Right atrium auricular region (tissue), 2 donors: Measurements from ENCODE around the gene CUL3. TPM values are rescaled to one million over a fixed set of nuclear protein-coding genes. Genes with fewer than 3 reads are reported as not detected.
"Not testable (repeated sequence)": the region's sequence is repeated elsewhere in the genome, so short reads cannot be mapped to it uniquely, and the experiment has no call there.

ENCODE experiments used
- DNase-seq: peaks from one replicate; pipeline ENCODE4 v3.0.0-alpha.2; 2019; ENCODE audit warnings: low spot score
- H3K27ac ChIP-seq, 2 donors: fragments of 200-600 bp; sonication (generic); 1 replicate in 1 of 2; 2 replicates in 1 of 2; pipeline ENCODE4 v1.5.1; 2016 to 2019
- H3K27me3 ChIP-seq, 2 donors: fragments of 200-600 bp; sonication (generic); one replicate each; pipeline versions ENCODE4 v1.5.1 to v1.6.0; 2017 to 2019
- H3K36me3 ChIP-seq: fragments of 200-600 bp; sonication (generic); one replicate; pipeline ENCODE4 v1.5.1; 2016
- H3K4me1 ChIP-seq, 2 donors: fragments of 200-600 bp; sonication (generic); one replicate each; pipeline versions ENCODE4 v1.5.1 to v1.6.0; 2017 to 2019
- H3K4me3 ChIP-seq, 2 donors: fragments of 200-600 bp; sonication (generic); 1 replicate in 1 of 2; 2 replicates in 1 of 2; pipeline ENCODE4 v1.5.1; 2017 to 2019; ENCODE audit warnings: mild to moderate bottlenecking in 1 of 2, moderate library complexity in 1 of 2
- H3K9me3 ChIP-seq, 2 donors: fragments of 200-600 bp; sonication (generic); one replicate each; pipeline ENCODE4 v1.5.1; 2019
- total RNA-seq, 2 donors: library from RNA; depleted of rRNA; stranded (reverse); fragments of >200 nt; gene quantifications; one replicate each; pipeline ENCODE4 v1.1.0, GENCODE V29; 2016
- TF ChIP-seq, protein P1 (sequence below), 2 donors: fragments of 200-600 bp; sonication (generic); IDR thresholded peaks; one replicate each; pipeline ENCODE4 v1.5.1; 2019; ENCODE audit warnings: antibody characterized with exemption in 2 of 2

Gene CUL3
- total RNA-seq, 2 donors from 2014 or later, result 43.5 to 51.4 TPM

DNA sequence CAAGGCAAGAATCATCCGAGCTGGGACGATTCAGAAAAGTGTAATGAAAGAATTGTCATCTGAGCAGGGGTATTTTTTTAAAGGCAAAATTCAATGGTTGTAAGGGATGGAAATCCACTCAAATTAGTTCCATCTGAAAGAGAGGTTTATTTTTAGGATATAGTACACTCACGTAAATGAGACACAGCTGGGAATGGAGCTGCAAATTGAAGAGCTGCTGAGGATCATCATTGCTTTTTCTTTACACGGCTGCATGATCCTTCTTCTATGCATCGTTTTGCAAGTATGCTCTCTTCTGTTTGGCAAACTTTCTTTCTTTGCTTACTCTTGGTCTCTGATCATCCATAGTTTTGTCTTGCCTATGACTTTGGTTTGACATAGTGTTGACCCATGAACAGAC lies 27.4 kb upstream of the CUL3 start:
- TF ChIP-seq, protein P1, sequence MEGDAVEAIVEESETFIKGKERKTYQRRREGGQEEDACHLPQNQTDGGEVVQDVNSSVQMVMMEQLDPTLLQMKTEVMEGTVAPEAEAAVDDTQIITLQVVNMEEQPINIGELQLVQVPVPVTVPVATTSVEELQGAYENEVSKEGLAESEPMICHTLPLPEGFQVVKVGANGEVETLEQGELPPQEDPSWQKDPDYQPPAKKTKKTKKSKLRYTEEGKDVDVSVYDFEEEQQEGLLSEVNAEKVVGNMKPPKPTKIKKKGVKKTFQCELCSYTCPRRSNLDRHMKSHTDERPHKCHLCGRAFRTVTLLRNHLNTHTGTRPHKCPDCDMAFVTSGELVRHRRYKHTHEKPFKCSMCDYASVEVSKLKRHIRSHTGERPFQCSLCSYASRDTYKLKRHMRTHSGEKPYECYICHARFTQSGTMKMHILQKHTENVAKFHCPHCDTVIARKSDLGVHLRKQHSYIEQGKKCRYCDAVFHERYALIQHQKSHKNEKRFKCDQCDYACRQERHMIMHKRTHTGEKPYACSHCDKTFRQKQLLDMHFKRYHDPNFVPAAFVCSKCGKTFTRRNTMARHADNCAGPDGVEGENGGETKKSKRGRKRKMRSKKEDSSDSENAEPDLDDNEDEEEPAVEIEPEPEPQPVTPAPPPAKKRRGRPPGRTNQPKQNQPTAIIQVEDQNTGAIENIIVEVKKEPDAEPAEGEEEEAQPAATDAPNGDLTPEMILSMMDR (IDR thresholded peaks at IDR 0.05), result no peak
- no peak overlapping the region for H3K27ac ChIP-seq

DNA sequence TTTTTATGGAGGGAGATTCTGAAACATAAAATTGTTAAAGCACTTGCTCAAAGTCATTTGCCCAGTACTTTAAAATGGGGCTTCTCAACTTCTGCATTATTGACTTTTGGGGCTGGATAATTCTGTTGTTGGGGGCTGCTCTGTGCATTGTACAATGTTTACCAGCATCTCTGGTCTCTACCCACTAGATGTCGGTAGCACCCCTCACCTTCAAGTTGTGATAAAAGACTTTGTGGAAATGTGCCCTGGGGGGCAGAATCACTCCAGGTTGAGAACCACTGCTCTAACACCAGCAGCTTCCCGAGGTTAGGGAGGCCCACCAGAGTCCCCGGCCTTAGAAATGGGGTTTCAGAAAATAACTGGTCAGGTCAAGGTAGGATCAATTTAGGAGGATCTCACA lies 26.8 kb upstream of the CUL3 start:
- no peaks in the 10 kb centered on the region for H3K4me1 ChIP-seq
- no peak overlapping the region for H3K27ac ChIP-seq
- TF ChIP-seq, protein P1 (IDR thresholded peaks at IDR 0.05), result no peak
- H3K27me3 ChIP-seq, result no peaks in the 10 kb centered on the region
- no peak for DNase-seq
- no peaks in the 10 kb centered on the region for H3K36me3 ChIP-seq
- no peaks in the 10 kb centered on the region for H3K9me3 ChIP-seq
- H3K4me3 ChIP-seq, result no peak overlapping the region

More for the DNA sequence above, 27.4 kb upstream of the CUL3 start:
- Histone ChIP-seq H3K27me3 (no peaks in the 10 kb centered on the region), H3K4me1 (no peaks in the 10 kb centered on the region), H3K4me3 (no peak overlapping the region), H3K9me3 (no peaks in the 10 kb centered on the region), H3K36me3 (no peaks in the 10 kb centered on the region)
- no peak for DNase-seq

DNA sequence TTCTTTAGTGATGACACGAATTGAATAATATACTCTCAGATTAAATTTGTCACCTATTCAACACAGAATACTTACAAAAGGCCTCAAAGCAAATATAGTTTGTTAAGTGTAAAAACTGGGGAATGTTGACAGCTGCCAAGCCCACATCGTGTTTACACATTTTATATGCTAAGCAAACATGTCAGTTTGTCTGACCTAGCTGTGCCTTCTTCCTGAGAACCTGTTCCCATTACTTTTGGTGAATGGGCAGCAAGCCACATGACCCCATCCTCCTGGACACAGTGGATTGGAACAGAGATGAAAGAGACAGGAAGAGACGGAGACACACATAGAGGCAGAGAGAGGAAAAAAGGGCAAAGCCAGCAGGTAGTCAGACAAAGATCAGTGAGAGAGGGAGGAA lies 22.9 kb upstream of the CUL3 start:
- DNase-seq, result no peak
- Histone ChIP-seq H3K36me3 (no peaks in the 10 kb centered on the region), H3K4me1 (no peaks in the 10 kb centered on the region), H3K9me3 (no peaks in the 10 kb centered on the region), H3K4me3 (no peak overlapping the region), H3K27ac (no peak overlapping the region), H3K27me3 (no peaks in the 10 kb centered on the region)
- TF ChIP-seq, protein P1 (IDR thresholded peaks at IDR 0.05), result no peak

DNA sequence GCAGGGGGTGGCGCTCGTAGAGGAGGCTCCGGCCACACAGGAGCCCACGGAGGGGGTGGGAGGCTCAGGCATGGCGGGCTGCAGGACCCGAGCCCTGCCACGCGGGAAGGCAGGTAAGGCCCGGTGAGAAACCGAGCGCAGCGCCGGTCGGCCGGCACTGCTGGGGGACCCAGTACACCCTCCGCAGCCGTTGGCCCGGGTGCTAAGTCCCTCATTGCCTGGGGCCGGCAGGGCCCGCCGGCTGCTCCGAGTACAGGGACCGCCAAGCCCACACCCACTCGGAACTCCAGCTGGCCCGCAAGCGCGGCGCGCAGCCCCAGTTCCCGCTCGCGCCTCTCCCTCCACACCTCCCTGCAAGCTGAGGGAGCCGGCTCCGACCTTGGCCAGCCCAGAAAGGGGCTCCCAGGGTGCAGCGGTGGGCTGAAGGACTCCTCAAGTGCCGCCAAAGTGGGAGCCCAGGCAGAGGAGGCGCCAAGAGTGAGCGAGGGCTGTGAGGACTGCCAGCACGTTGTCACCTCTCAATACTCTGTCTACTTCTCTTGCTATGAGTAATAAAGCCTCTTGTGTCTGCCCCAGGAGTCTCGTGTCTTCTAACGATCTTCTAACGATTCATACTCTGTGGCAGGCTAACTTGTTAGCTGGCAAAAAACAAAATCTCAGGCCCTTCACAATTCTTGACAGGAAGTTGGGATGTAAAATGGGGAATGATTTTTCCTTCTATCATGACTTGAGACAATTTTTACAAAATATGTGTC lies 18.8 kb upstream of the CUL3 start:
- not testable (repeated sequence) for DNase-seq, H3K27ac ChIP-seq, H3K4me1 ChIP-seq, H3K4me3 ChIP-seq, H3K27me3 ChIP-seq, H3K9me3 ChIP-seq, H3K36me3 ChIP-seq

DNA sequence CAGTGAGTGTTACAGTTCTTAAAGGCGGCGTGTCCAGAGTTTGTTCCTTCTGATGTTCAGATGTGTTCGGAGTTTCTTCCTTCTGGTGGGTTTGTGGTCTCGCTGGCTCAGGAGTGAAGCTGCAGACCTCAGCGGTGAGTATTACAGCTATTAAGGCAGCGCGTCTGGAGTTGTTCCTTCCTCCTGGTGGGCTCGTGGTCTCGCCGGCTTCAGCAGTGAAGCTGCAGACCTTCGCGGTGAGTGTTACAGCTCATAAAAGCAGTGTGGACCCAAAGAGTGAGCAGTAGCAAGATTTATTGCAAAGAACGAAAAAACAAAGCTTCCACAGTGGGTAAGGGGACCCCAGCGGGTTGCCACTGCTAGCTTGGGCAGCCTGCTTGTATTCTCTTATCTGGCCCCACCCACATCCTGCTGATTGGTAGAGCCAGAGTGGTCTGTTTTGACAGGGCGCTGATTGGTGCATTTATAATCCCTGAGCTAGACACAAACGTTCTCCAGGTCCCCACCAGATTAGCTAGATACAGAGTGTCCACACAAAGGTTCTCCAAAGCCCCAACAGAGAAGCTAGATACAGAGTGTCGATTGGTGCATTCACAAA lies 17.7 kb upstream of the CUL3 start:
- not testable (repeated sequence) for H3K27ac ChIP-seq, H3K4me1 ChIP-seq, DNase-seq, H3K27me3 ChIP-seq, H3K4me3 ChIP-seq, H3K9me3 ChIP-seq, H3K36me3 ChIP-seq

DNA sequence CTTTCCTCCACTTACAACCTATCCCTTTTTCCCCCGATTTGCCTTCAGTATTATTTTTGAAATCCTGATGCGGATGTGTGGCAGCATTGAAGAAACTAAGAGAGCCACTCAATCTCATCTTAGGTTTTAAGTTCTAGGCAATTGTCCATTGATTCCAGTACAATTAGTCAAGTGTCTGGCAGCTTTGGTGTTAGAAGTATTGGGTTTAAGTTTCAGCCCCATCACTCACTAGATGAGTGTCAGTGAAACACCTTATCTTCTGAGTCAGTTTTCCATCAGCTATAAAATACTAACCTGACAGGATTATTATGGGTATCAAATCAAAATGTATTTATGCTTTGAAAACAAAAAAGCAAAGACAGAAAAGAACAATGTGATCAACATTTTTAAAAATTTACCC lies 16.8 kb upstream of the CUL3 start:
- no peak for DNase-seq
- Histone ChIP-seq H3K9me3 (no peaks in the 10 kb centered on the region), H3K4me1 (no peaks in the 10 kb centered on the region), H3K27ac (no peak overlapping the region), H3K4me3 (no peak overlapping the region), H3K36me3 (no peaks in the 10 kb centered on the region), H3K27me3 (no peaks in the 10 kb centered on the region)
- TF ChIP-seq, protein P1 (IDR thresholded peaks at IDR 0.05), result no peak

DNA sequence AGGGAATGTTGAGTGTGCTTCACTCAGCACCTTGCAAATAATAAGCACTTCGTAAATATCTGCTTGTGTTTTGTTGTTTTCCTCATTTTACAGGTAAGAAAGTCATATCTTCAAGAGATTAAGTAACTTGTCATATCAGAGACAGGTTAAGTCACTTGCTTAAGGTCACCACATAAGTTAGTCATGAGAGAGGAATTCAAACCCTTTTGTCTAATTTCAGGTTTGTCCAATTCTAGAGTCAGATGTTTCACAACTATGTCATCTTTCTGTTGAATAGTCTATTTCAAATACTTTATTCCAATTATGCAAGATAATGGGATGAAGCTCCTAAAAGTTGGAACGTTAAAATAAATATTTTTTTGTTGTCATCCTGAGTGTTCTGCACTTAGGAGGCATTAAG lies 13.5 kb upstream of the CUL3 start:
- DNase-seq, result no peak
- TF ChIP-seq, protein P1 (IDR thresholded peaks at IDR 0.05), result no peak
- H3K36me3 ChIP-seq, result no peaks in the 10 kb centered on the region
- no peaks in the 10 kb centered on the region for H3K4me1 ChIP-seq
- no peaks in the 10 kb centered on the region for H3K27me3 ChIP-seq
- H3K27ac ChIP-seq, result no peak overlapping the region
- H3K9me3 ChIP-seq, result no peaks in the 10 kb centered on the region
- H3K4me3 ChIP-seq, result no peak overlapping the region
